NCI-H1105 (cell line): ENCODE data around the gene C3orf33.

Experiments used
- DNase-seq: peaks from one replicate; lab custom pipeline; 2025; lab: John Stamatoyannopoulos, UW

C3orf33 gene

GRCh38 chr3:155785662-155786295 is 20.3 kb downstream of the C3orf33 start:
- DNase-seq, result peak; percentile 46

- no peak for DNase-seq
Observed at GRCh38 chr3:155782390-155782953, 23.6 kb downstream of the C3orf33 start.

- no peak for DNase-seq
Observed at GRCh38 chr3:155780291-155780690, 25.8 kb downstream of the C3orf33 start.

- no peak for DNase-seq
Observed at GRCh38 chr3:155778462-155778861, 27.6 kb downstream of the C3orf33 start.

GRCh38 chr3:155772801-155773200 is 33.3 kb downstream of the C3orf33 start:
- DNase-seq, result no peak

- DNase-seq, result no peak
Observed at GRCh38 chr3:155771126-155771525, 35.0 kb downstream of the C3orf33 start.

GRCh38 chr3:155766206-155766605 is 39.9 kb downstream of the C3orf33 start:
- no peak for DNase-seq

GRCh38 chr3:155763870-155764463 is 42.1 kb downstream of the C3orf33 start:
- DNase-seq, result no peak

- no peak for DNase-seq
Observed at GRCh38 chr3:155760653-155761052, 45.4 kb downstream of the C3orf33 start.

- no peak for DNase-seq
Observed at GRCh38 chr3:155757577-155757976, 48.5 kb downstream of the C3orf33 start.

- peak; percentile 30 for DNase-seq
Observed at GRCh38 chr3:155753038-155753639, 52.9 kb downstream of the C3orf33 start.

- no peak for DNase-seq
Observed at GRCh38 chr3:155748611-155749365, 57.3 kb downstream of the C3orf33 start.

- no peak for DNase-seq
Observed at GRCh38 chr3:155747946-155748290, 58.2 kb downstream of the C3orf33 start.

- DNase-seq, result no peak
Observed at GRCh38 chr3:155747286-155747945, 58.7 kb downstream of the C3orf33 start.

- no peak for DNase-seq
Observed at GRCh38 chr3:155746703-155747102, 59.4 kb downstream of the C3orf33 start.

GRCh38 chr3:155745795-155746550 is 60.1 kb downstream of the C3orf33 start:
- peak; percentile 70 for DNase-seq

GRCh38 chr3:155744626-155745324 is 61.3 kb downstream of the C3orf33 start, which contains the start of gene PLCH1:
Gene PLCH1 (minus strand): TSS chr3:155745071. CDS start chr3:155704224, 40,847 bp downstream.
- peak; percentile 80 for DNase-seq

GRCh38 chr3:155744010-155744625 is 62.0 kb downstream of the C3orf33 start:
- peak; percentile 72 for DNase-seq

- DNase-seq, result no peak
Observed at GRCh38 chr3:155743606-155744005, 62.5 kb downstream of the C3orf33 start.

- DNase-seq, result no peak
Observed at GRCh38 chr3:155742349-155742965, 63.6 kb downstream of the C3orf33 start.
